ENCODE results near the gene PDE9A.
A peak's percentile ranks its signal among the peaks of the same experiment; 100 is the strongest.

Gene PDE9A

DNA sequence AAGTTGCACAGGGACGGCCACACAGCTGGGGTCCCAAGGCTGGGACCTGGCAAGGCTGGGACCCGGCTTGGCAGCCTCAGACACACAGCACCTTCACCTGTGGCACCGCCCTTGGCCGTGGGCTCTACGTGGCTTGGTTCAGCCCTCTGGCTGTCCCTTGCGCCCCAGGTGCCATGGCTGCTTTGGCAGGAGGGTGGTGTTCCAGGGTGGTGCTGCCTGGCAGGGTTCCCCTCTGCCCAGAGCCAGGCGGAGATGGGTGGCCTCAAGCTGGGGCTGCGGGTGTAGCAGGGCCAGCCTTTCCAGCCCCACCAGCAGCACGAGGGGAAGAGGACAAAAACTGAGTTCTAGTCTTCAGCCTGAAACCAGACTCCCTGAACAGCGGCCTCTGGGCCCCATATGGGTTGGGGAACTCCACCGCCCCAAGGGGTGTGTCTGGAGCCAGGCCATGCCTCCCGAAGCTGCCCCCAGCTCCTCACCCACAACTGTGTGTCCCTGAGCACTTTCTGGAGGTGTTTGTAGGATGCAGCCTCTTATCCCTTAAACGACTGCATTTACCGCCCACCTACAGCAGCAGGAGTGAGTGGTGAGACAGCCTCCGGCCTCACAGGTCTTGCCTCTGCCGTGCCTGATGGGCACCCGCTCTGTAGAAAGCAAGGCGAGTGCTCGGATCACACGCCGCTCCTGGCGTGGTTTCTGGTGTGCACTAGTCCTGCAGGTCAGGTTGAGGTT is 92.3 kb downstream of the PDE9A start:
- no peak for DNase-seq

GRCh38 chr21:42746240-42746592 is 92.8 kb downstream of the PDE9A start:
- DNase-seq = no peak

DNA sequence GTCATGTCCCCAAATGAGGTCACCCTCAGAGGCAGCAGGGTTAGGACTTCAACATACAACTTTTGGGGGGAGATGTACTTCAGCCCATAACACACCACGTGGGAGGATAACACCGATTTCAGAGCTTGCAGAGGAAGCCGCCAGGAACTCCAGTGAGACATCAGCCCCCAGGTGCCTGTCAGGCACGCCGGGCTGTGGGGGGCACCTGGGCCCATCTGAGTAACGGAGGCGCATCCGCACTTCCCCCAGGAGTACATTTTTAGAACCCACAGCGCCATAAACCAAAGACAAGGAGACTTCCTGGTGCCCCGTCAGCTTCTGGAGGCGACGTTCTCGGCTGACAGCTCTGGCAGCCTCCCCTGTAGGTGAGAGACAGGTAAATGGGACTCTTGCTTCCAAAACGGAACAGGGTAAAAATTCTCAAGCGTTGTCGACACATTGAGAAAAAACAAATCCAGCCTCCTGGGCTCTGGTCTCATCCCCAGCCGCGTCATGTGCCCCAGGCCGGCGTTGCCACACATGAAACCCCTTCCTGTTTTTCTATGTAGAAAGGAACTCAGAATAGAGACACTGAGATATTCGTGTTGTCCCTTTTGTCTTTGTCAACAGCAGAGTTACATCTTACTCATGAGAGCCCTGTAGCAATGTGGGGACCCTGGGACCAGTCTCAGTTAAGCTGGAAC is 93.3 kb downstream of the PDE9A start:
- DNase-seq = peak; percentile 7 to 15

DNA sequence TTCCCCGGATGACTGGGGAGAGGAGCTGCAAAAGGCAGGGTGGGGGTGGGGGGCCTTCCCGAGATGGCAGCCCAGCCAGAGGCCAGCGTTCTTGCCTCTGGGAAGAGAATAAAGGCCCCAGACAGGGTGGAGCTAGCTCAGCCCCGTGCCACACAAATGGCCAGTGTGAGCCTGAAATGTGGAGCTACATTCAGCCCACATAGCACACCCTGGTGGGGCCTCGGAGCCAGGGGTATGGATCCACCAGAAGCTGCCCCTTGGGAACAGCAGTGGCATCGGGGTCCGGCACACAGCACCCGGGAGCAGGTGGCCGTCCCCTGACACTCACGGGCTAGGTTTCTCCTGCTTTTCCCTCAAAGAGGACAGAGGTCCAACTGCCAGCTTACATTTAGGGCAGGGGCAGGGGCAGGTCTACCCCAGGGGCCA is 93.9 kb downstream of the PDE9A start:
- no peak for DNase-seq

DNA sequence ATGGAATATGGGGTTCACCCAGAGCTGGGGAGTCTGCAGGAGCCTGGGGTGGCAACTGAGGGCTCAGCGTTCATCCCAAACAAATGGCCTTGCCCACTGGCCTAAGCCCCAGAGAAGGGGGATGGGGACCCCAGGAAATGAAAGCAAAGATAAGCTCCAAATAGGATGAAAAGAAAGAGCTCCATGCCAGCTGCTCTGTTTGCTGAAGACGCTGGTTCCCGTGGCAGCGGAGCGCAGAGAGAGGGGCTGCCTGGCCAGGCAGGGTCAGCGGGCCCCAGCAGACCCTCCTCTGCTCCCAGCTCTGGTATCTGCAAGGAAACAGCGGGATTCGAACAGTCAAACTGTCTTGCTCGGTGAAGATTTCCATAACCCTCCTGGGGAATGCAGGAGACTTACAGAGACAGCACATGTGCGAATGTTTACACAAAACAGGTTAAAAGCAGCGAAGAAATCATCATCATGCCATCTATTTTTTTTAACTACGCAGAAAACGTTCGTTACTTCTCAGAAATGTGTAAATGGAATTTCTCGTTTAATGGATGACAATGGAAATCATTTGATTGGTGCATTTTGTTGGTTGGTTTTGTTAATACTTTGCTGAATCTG is 94.4 kb downstream of the PDE9A start:
- no peak for DNase-seq

GRCh38 chr21:42748620-42749176 is 95.3 kb downstream of the PDE9A start:
- no peak for DNase-seq

DNA sequence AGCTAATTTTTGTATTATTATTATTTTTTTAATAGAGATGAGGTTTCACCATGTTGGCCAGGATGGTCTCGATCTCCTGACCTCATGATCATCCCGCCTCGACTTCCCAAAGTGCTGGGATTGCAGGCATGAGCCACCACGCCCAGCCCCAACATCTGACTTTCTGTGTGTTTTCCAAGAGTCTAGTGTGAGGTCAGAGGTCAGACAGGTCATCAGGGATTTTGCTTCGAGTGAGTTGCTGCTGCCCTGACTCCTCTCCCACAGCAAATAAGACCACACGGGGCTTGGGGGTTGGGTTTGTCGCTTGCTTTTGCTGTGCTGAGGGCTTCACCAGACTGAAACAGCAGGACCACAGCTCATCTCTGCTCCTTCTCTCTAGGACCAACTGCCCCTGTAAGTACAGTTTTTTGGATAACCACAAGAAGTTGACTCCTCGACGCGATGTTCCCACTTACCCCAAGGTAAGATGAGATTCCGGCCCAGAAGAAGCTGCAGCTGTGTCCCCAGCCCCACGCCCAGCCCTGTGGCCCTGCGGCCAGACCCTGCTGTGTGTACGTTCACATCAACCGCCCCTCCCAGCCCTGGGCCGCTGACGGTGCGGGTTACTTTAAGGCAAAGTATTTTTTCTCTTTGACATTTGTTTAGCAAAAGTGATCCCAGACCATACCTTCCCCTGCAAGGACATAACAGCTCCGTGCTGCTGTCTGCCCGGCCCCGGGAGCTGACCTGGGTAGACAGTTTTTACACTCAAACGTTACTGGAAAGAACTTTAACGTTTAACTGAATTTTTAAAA is 97.5 kb downstream of the PDE9A start:
- no peak for DNase-seq

DNA sequence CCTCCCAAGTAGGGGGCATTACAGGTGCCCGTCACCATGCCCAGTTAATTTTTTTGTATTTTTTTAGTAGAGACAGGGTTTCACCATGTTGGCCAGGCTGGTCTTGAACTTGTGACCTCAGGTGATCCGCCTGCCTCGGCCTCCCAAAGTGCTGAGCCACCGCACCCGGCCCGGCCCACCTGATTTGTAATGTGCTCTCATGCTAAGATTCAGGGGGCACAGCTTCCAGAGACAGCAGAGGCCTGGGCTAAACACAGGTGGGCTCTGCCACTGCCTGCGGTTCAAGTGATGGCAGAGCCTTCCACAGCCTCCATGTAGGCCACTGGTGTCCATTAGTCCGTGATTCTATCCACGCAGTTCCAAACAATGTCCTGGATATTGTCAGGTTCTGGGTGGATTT is 98.4 kb downstream of the PDE9A start:
- no peak for DNase-seq

GRCh38 chr21:42753804-42754203 is 100.4 kb downstream of the PDE9A start:
- no peak for DNase-seq

- DNase-seq = no peak
Measured at GRCh38 chr21:42754270-42754933, 101.0 kb downstream of the PDE9A start.

DNA sequence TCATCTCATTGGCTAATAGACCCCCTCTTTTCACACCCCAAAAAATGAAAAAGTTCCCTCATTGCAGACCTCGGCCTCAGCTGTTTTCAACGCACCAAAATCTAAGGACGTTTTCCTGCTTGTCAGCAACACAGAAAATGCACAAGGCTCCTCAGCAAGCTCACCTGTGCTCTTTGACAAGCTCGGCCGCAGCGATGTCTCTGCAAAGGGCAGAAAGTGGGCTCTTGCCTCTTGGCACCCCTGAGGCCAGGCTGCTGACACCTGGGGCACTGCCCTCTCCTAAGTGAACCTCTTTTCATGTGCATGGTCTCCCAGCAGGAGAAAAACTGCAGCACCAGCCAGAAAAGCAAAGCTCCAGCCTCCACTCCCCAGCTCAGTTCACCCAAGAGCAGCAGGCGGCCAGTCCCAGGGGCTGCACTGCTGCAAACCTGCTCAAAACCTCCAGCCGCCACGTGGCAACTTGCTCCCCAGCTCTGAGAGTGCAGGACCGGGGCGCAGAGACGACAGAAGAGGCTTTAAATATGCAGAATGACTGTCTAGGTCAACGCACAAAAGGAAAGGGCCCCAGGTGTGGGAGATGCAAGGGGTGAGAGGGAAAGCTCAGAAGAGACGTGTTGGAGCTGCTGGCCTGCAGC is 101.7 kb downstream of the PDE9A start:
- no peak for DNase-seq

GRCh38 chr21:42755766-42756579 is 102.6 kb downstream of the PDE9A start:
- DNase-seq = no peak

DNA sequence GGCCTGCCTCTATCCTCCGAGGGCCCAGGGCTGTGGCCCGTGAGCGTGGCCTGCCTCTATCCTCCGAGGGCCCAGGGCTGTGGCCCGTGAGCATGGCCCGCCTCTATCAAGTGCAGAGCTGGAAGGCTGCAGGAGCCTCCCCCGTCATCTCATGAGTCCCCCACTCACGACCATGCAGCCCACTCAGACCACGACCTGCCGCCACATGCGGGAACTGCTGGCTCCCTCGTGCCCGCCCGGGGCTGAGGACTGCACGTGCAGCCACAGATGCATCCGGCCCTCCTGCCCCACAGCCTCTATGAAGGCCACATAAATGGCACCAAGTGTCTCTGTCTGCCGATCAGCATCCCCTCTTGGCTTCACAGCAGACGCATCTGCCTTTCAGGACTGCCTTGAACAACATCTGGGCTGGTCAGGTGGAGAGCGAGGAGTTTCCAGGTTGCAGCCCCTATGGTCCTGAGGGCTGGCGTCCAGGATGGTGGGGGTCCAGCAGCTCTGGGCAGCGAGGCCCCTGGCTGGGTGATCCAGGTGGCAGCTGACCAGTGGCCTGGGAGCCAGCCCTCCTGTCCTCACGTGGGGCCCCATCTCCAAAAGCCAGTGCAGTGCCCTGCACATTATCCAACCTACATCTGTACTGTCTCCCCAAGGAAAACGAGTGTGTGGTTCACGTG is 103.3 kb downstream of the PDE9A start:
- no peak for DNase-seq

DNA sequence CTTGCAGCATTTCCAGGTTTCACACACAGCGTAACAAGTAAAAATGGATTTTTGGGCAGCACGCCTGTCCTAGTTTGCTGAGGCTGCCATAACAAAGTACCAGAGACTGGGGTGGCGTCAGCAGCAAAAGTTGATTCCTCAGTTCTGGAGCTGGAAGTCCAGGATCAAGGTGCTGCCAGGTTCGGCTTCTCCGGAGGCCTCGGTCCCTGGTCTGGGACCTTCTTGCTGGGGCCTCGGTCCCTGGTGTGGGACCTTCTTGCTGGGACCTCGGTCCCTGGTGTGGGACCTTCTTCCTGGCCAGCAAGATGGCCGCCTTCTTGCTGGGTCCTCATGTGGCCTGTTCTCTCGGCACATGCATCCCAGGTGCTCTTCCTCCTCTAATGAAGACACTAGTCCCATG is 104.0 kb downstream of the PDE9A start:
- no peak for DNase-seq

- no peak for DNase-seq
Measured at GRCh38 chr21:42757826-42758655, 104.6 kb downstream of the PDE9A start.

DNA sequence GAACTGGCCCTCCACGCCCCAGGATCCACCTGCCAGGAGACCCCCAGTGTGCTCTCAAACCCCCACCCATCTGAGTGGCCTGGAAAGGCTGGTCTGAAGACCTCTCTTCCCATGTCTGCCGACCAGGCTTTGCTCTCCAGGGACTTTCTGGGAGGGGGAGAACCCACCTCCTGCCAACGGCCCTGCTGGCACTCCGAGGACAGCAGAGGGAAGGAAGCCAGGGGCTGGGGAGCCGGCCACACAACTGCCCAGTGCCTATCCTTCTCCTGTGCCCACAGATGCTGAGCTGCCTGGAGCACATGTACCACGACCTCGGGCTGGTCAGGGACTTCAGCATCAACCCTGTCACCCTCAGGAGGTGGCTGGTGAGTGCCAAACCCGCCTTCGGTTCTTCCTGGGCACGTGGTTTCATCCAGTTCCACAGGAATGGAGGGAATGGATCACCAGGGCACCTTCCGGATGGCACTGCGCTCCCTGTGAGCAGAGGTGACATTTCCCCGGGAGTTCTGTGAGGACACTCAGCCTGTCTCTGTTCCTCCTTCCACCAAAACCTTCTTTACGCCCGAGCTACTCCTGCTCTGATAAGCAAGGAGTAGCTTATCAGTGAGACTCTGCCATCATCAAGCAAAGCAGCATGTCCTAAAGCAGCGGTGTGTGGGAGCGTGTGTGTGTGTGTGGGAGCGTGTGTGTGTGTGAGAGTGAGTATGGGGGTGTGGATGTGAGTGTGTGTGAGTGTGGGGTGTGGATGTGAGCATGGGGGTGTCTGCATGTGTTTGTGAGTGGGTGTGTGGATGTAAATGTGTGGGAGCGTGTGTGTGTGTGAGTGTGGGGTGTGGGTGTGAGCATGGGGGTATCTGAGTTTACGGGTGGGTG is 105.5 kb downstream of the PDE9A start:
- DNase-seq = no peak

GRCh38 chr21:42759594-42759927 is 106.1 kb downstream of the PDE9A start:
- no peak for DNase-seq

- no peak for DNase-seq
Measured at GRCh38 chr21:42760361-42760950, 107.0 kb downstream of the PDE9A start.

Data from stimulated activated CD4-positive, alpha-beta T cell treated with anti-CD3 and anti-CD28 coated beads, Interleukin-4, amount 100 ng/mL, for 4 hours (primary cell).